ENCODE data around the gene KLHDC10.

The KLHDC10 gene

DNA sequence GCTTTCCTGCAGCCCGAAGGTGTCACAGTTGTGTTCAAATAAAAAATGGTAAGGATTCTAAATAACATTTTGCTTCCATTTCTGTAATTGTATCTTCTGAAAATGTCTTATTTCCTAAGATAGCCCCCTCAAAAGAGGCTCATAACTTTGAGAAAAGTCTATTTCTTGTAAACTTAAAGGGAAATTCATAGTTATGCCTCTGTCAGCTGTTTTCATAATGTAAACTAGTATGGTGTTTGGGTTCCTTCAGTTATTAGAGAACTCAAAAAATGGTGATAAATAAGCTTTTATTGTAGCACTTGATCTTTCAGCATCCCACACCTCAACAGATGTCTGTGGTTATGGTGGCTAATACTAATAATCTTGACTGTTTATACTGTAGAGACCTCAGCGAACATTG lies 57.1 kb downstream of the KLHDC10 start:
- Histone ChIP-seq H3K4me2 (ENCODE audit: low read depth, low read length, poor library complexity, severe bottlenecking) (no peak overlapping the region), H2AFZ (ENCODE audit: low read depth, low read length, severe bottlenecking) (no peak overlapping the region), H4K20me1 (ENCODE audit: low read depth, low read length) (no peaks in the 10 kb centered on the region), H3K27ac (ENCODE audit: low read depth, low read length) (no peak overlapping the region), H3K36me3 (ENCODE audit: low read length) (peaks cover 21% of the 10 kb centered on the region; the same call in 1 of the 2 replicates), H3K79me2 (ENCODE audit: insufficient read depth, low read length) (no peaks in the 10 kb centered on the region), H3K4me3 (ENCODE audit: insufficient read depth, low read length, poor library complexity, severe bottlenecking) (no peak overlapping the region), H3K27me3 (ENCODE audit: low read length) (no peaks in the 10 kb centered on the region), H3F3A (ENCODE audit: insufficient read depth) (no peaks in the 10 kb centered on the region), H3K9ac (ENCODE audit: low read length) (no peak overlapping the region), H3K9me2 (replicated peaks; ENCODE audit: insufficient read depth, low read length) (no peaks in the 10 kb centered on the region), H3K9me3 (ENCODE audit: insufficient read depth, low read length) (no peaks in the 10 kb centered on the region)
- no peak for TF ChIP-seq EZH2phosphoT487 (conservative IDR thresholded peaks at IDR 0.05; ENCODE audit: low read length)
- TF ChIP-seq, protein P1, sequence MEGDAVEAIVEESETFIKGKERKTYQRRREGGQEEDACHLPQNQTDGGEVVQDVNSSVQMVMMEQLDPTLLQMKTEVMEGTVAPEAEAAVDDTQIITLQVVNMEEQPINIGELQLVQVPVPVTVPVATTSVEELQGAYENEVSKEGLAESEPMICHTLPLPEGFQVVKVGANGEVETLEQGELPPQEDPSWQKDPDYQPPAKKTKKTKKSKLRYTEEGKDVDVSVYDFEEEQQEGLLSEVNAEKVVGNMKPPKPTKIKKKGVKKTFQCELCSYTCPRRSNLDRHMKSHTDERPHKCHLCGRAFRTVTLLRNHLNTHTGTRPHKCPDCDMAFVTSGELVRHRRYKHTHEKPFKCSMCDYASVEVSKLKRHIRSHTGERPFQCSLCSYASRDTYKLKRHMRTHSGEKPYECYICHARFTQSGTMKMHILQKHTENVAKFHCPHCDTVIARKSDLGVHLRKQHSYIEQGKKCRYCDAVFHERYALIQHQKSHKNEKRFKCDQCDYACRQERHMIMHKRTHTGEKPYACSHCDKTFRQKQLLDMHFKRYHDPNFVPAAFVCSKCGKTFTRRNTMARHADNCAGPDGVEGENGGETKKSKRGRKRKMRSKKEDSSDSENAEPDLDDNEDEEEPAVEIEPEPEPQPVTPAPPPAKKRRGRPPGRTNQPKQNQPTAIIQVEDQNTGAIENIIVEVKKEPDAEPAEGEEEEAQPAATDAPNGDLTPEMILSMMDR (IDR thresholded peaks at IDR 0.05; ENCODE audit: insufficient read depth, low read length, poor library complexity, severe bottlenecking) = no peak

DNA sequence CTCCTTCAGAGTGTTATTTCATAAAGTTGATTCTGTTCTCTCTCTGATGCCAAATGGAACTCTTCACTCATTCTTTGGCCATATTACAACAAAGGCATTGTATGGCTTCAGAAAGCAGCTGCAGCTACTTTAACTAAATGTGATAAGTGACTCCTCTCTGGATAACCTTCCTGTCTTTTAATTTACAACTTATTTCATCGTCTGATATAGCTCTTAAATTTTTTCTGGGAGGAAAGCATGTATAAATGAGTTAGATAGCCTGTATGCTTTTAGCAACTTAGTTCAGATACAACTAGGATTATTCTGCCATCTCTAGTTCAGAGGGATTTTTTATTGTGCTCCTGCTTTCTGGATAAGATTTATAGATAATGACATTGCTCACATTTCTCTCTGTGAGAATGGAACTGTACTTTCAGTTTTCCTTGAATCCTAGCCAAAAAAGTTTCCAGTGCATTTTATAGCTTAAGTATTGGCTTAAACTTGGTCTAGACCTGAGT lies 57.5 kb downstream of the KLHDC10 start:
- H3F3A ChIP-seq (ENCODE audit: insufficient read depth) = no peaks in the 10 kb centered on the region
- no peak overlapping the region for H3K4me2 ChIP-seq (ENCODE audit: low read depth, low read length, poor library complexity, severe bottlenecking)
- H3K9me2 ChIP-seq (replicated peaks; ENCODE audit: insufficient read depth, low read length) = no peaks in the 10 kb centered on the region
- H3K9ac ChIP-seq (ENCODE audit: low read length) = no peak overlapping the region
- no peaks in the 10 kb centered on the region for H3K79me2 ChIP-seq (ENCODE audit: insufficient read depth, low read length)
- H4K20me1 ChIP-seq (ENCODE audit: low read depth, low read length) = no peaks in the 10 kb centered on the region
- no peak overlapping the region for H3K4me3 ChIP-seq (ENCODE audit: insufficient read depth, low read length, poor library complexity, severe bottlenecking)
- no peaks in the 10 kb centered on the region for H3K9me3 ChIP-seq (ENCODE audit: insufficient read depth, low read length)
- no peak overlapping the region for H2AFZ ChIP-seq (ENCODE audit: low read depth, low read length, severe bottlenecking)
- TF ChIP-seq, protein P1 (IDR thresholded peaks at IDR 0.05; ENCODE audit: insufficient read depth, low read length, poor library complexity, severe bottlenecking) = no peak
- TF ChIP-seq EZH2phosphoT487 (conservative IDR thresholded peaks at IDR 0.05; ENCODE audit: low read length) = no peak
- no peak overlapping the region for H3K27ac ChIP-seq (ENCODE audit: low read depth, low read length)
- peaks cover 21% of the 10 kb centered on the region; the same call in 1 of the 2 replicates for H3K36me3 ChIP-seq (ENCODE audit: low read length)
- no peaks in the 10 kb centered on the region for H3K27me3 ChIP-seq (ENCODE audit: low read length)

DNA sequence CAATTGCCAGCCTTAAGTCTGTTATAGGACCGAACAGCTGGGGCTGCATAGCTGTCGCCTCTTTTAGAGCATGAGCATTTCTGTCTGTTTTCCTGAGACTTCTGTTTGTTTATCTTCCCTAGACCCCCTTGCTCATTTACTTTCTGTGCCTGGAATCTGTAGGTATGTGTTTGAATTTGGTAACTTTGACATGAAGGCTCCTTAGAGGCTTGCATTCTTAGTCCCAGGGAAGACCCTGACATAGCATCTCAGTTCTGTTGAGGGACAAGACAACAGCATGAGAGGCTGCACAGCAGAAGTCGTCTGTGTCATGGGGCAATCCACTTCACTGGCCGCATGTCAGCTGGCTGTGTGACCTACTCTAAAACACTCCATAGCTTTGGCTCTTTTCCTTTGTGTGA lies 58.7 kb downstream of the KLHDC10 start:
- no peaks in the 10 kb centered on the region for H4K20me1 ChIP-seq (ENCODE audit: low read depth, low read length)
- TF ChIP-seq EZH2phosphoT487 (conservative IDR thresholded peaks at IDR 0.05; ENCODE audit: low read length) = no peak
- TF ChIP-seq, protein P1 (IDR thresholded peaks at IDR 0.05; ENCODE audit: insufficient read depth, low read length, poor library complexity, severe bottlenecking) = no peak
- H3K4me2 ChIP-seq (ENCODE audit: low read depth, low read length, poor library complexity, severe bottlenecking) = no peak overlapping the region
- no peak overlapping the region for H2AFZ ChIP-seq (ENCODE audit: low read depth, low read length, severe bottlenecking)
- peaks cover 15% of the 10 kb centered on the region; the same call in 1 of the 2 replicates for H3K36me3 ChIP-seq (ENCODE audit: low read length)
- H3K27me3 ChIP-seq (ENCODE audit: low read length) = no peaks in the 10 kb centered on the region
- no peaks in the 10 kb centered on the region for H3K79me2 ChIP-seq (ENCODE audit: insufficient read depth, low read length)
- H3K27ac ChIP-seq (ENCODE audit: low read depth, low read length) = no peak overlapping the region
- H3K9ac ChIP-seq (ENCODE audit: low read length) = no peak overlapping the region
- no peaks in the 10 kb centered on the region for H3F3A ChIP-seq (ENCODE audit: insufficient read depth)
- H3K4me3 ChIP-seq (ENCODE audit: insufficient read depth, low read length, poor library complexity, severe bottlenecking) = no peak overlapping the region
- H3K9me2 ChIP-seq (replicated peaks; ENCODE audit: insufficient read depth, low read length) = no peaks in the 10 kb centered on the region
- H3K9me3 ChIP-seq (ENCODE audit: insufficient read depth, low read length) = no peaks in the 10 kb centered on the region
